Chondrocyte (in vitro differentiated cells): ENCODE results near the gene RPL13. TPM values are rescaled to one million over a fixed set of nuclear protein-coding genes. Genes with fewer than 3 reads are reported as not detected.

Source experiments
- DNase-seq: peaks from one replicate; pipeline ENCODE4 v3.0.0; 2021; ENCODE audit warnings: mixed read lengths, low spot score
- H3K27ac Mint-ChIP-seq: one replicate; pipeline ENCODE4 v1.8.0; 2021; ENCODE audit warnings: mild to moderate bottlenecking, moderate library complexity, mixed read lengths; ENCODE audit not compliant: unreplicated experiment
- H3K27me3 Mint-ChIP-seq: 2 replicates; pipeline ENCODE4 v1.8.0; 2021; ENCODE audit warnings: low read depth, mixed read lengths
- H3K36me3 Mint-ChIP-seq: 2 replicates; pipeline ENCODE4 v1.8.0; 2021; ENCODE audit warnings: low read depth, mixed read lengths
- H3K4me1 Mint-ChIP-seq: 2 replicates; pipeline ENCODE4 v1.8.0; 2021; ENCODE audit warnings: low read depth, mild to moderate bottlenecking, mixed read lengths
- H3K4me3 Mint-ChIP-seq: one replicate; pipeline ENCODE4 v1.8.0; 2021; ENCODE audit warnings: mild to moderate bottlenecking, moderate library complexity, mixed read lengths; ENCODE audit not compliant: unreplicated experiment
- H3K9me3 Mint-ChIP-seq: 2 replicates; pipeline ENCODE4 v1.8.0; 2021; ENCODE audit warnings: low read depth, mixed read lengths
- total RNA-seq: library from RNA; stranded (reverse); gene quantifications from 3 replicates; pipeline ENCODE4 v1.2.1, GENCODE V29; 2021
- TF ChIP-seq, protein P1 (sequence below): fragments of 200-600 bp; sonication (generic); IDR thresholded peaks from 2 replicates; pipeline ENCODE4 v1.5.0; 2021; ENCODE audit warnings: antibody characterized with exemption, mild to moderate bottlenecking, moderate library complexity

RPL13 gene
- total RNA-seq, 1 donor from 2014 or later: 1,149 TPM

DNA sequence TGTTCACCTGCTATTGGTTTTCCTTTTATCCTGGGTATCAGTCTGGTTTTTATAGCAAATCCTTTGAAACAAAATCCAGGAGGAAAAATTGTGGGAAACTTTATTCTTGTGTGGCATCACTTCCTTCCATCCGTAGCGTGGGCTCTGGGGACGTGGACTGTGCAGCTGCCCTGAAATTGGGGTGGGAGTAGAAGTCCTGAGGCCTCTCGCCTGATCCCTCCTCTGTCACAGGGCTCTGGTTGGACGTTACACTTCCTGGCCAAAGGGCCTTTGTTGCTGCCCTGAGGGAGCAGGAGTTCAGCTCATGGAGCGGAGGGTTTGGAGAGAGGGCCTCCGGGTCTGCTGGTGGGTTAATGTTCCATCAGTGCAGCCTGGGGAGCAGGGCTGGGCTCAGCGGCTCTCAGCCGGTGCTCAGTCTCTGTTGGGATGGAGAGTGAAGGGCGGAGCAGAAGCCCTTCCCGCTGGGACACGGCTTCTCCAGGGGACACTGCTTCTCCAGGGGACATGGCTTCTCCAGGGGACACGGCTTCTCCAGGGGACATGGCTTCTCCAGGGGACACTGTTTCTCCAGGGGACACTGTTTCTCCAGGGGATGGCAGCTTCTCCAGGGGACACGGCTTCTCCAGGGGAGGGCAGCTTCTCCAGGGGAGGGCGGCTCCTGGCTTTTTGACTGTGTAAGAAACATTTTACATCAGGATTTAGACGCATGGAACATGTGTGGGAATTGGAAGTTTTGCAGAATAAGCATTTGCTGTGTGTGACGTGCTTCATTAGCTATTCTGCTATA is 15.2 kb upstream of the RPL13 start:
- H3K36me3 Mint-ChIP-seq: peaks cover 21% of the 10 kb centered on the region
- no peak overlapping the region for H3K4me3 Mint-ChIP-seq
- TF ChIP-seq, protein P1, sequence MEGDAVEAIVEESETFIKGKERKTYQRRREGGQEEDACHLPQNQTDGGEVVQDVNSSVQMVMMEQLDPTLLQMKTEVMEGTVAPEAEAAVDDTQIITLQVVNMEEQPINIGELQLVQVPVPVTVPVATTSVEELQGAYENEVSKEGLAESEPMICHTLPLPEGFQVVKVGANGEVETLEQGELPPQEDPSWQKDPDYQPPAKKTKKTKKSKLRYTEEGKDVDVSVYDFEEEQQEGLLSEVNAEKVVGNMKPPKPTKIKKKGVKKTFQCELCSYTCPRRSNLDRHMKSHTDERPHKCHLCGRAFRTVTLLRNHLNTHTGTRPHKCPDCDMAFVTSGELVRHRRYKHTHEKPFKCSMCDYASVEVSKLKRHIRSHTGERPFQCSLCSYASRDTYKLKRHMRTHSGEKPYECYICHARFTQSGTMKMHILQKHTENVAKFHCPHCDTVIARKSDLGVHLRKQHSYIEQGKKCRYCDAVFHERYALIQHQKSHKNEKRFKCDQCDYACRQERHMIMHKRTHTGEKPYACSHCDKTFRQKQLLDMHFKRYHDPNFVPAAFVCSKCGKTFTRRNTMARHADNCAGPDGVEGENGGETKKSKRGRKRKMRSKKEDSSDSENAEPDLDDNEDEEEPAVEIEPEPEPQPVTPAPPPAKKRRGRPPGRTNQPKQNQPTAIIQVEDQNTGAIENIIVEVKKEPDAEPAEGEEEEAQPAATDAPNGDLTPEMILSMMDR: no peak
- no peaks in the 10 kb centered on the region for H3K27me3 Mint-ChIP-seq
- no peak overlapping the region for H3K27ac Mint-ChIP-seq
- no peaks in the 10 kb centered on the region for H3K9me3 Mint-ChIP-seq
- no peak for DNase-seq
- H3K4me1 Mint-ChIP-seq: no peaks in the 10 kb centered on the region

DNA sequence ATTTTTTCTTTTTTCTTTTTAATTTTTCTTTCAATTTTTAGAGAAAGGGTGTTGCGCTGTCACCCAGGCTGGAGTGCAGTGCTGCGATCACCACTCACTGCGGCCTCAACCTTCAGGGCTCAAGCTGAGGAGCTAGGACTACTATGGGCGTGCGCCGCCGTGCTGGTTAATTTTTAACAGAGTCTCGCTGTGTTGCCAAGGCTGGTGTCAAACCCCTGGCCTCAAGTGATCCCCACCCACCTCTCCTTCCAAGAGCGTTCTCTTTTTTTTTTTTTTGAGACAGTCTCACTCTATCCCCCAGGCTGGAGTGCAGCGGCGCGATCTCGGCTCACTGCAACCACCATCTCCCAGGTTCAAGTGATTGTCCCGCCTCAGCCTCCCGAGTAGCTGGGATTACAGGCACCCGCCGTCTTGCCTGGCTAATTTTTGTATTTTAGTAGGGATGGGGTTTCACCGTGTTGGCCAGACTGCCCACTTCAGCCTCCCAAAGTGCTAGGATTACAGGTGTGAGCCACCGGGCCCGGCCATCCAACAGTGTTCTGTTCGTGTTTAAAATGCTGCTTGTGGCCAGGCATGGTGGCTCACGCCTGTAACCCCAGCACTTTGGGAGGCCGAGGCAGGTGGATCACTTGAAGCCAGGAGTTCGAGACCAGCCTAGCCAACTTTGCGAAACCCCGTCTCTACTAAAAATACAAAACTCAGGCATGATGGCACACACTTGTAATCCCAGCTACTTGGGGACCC is 14.5 kb upstream of the RPL13 start:
- DNase-seq: no peak
- H3K4me3 Mint-ChIP-seq: no peak overlapping the region
- TF ChIP-seq, protein P1: no peak
- no peaks in the 10 kb centered on the region for H3K9me3 Mint-ChIP-seq
- no peaks in the 10 kb centered on the region for H3K27me3 Mint-ChIP-seq
- no peaks in the 10 kb centered on the region for H3K4me1 Mint-ChIP-seq
- H3K27ac Mint-ChIP-seq: no peak overlapping the region
- peaks cover 18% of the 10 kb centered on the region for H3K36me3 Mint-ChIP-seq

DNA sequence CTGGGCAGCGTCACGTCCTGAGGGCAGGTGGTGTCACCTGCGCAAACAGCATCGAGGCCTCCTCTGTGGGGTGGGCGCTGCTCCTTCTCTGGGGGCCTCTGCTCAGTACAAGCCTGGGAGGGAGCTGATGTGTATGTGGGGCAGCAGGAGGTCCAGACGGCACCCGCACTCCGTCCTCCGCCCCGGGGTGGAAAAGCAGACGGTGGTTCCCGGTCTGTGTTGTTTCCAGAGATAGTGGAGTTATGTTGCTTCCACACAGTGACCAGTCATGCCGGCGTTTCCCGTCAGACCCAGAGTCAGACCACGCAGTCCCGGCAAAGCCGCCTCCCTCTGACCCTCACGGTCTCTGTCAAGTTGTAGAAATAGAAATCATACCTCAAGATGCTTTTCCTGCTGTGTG is 13.7 kb upstream of the RPL13 start:
- no peak for DNase-seq
- TF ChIP-seq, protein P1: no peak
- Mint-ChIP-seq H3K4me1 (no peaks in the 10 kb centered on the region), H3K4me3 (no peak overlapping the region), H3K27me3 (no peaks in the 10 kb centered on the region), H3K9me3 (no peaks in the 10 kb centered on the region), H3K36me3 (peaks cover 18% of the 10 kb centered on the region), H3K27ac (no peak overlapping the region)

DNA sequence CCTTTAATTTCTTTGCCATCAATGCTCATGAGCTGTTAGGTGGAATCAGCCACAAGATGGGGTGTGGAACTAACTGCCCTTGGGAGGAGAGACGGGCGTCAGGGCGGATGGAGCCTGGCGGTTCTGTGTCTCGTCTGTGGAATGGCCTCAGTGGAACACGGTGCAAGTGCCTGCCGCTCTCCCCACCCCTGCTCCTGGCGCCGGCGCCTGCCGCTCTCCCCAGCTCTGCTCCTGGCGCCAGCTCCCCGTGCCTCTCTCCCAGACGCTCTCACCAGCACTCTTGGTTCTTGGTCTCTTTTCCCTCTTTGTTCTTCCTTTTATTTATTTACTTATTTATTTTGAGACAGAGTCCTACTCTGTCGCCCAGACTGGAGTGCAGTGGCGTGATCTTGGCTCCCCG is 13.2 kb upstream of the RPL13 start:
- Mint-ChIP-seq H3K27me3 (no peaks in the 10 kb centered on the region), H3K4me1 (no peaks in the 10 kb centered on the region), H3K36me3 (peaks cover 18% of the 10 kb centered on the region), H3K4me3 (no peak overlapping the region), H3K27ac (no peak overlapping the region), H3K9me3 (no peaks in the 10 kb centered on the region)
- DNase-seq: no peak
- TF ChIP-seq, protein P1: no peak

DNA sequence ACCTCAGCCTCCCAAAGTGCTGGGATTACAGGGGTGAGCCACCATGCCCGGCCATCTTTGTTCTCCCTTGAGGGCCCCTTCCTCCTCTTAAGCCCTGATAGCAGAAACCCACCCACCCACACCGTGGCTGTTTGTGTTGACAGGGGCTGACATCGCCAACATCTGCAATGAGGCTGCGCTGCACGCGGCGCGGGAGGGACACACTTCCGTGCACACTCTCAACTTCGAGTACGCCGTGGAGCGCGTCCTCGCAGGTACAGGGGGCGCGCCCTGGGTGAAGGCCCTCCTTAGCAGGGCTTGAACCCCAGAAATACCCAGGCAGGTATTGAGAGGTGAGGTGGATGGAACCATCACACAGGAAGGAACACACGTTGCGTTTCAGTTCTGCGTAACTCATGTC is 12.6 kb upstream of the RPL13 start:
- Mint-ChIP-seq H3K4me3 (no peak overlapping the region), H3K27me3 (no peaks in the 10 kb centered on the region), H3K36me3 (peaks cover 20% of the 10 kb centered on the region), H3K4me1 (no peaks in the 10 kb centered on the region), H3K27ac (no peak overlapping the region), H3K9me3 (no peaks in the 10 kb centered on the region)
- TF ChIP-seq, protein P1: no peak
- no peak for DNase-seq
